Ectodermal cell (in vitro differentiated cells): ENCODE results near the gene POLE2.
"Not testable (repeated sequence)": the region's sequence is repeated elsewhere in the genome, so short reads cannot be mapped to it uniquely, and the experiment has no call there.

ENCODE experiments used
- H3K27ac ChIP-seq: 2 replicates; pipeline ENCODE4 v1.7.0; 2013; ENCODE audit warnings: mild to moderate bottlenecking, low read depth, low read length; ENCODE audit not compliant: insufficient read depth, poor library complexity, severe bottlenecking
- H3K27me3 ChIP-seq: 2 replicates; pipeline ENCODE4 v1.7.0; 2013; ENCODE audit warnings: mild to moderate bottlenecking, low read length; ENCODE audit not compliant: insufficient read depth, control insufficient read depth, poor library complexity, severe bottlenecking
- H3K36me3 ChIP-seq: one replicate; pipeline ENCODE4 v1.7.0; 2013; ENCODE audit warnings: low read length; ENCODE audit not compliant: control insufficient read depth, insufficient read depth
- H3K4me1 ChIP-seq: one replicate; pipeline ENCODE4 v1.7.0; 2013; ENCODE audit warnings: low read length; ENCODE audit not compliant: control insufficient read depth, insufficient read depth
- H3K4me3 ChIP-seq: 2 replicates; pipeline ENCODE4 v1.7.0; 2013; ENCODE audit warnings: low read depth, low read length, control low read depth; ENCODE audit not compliant: insufficient read depth
- H3K9me3 ChIP-seq: 2 replicates; pipeline ENCODE4 v1.7.0; 2013; ENCODE audit warnings: mild to moderate bottlenecking, low read length, moderate library complexity; ENCODE audit not compliant: control insufficient read depth
- WGBS, 2 experiments: methylation state at CpG; one replicate each; pipeline ENCODE4 v1.1.7; 2013; ENCODE audit warnings: missing lambda C conversion rate in 2 of 2; 5-methylcytosine and 5-hydroxymethylcytosine counted together

The POLE2 gene

DNA sequence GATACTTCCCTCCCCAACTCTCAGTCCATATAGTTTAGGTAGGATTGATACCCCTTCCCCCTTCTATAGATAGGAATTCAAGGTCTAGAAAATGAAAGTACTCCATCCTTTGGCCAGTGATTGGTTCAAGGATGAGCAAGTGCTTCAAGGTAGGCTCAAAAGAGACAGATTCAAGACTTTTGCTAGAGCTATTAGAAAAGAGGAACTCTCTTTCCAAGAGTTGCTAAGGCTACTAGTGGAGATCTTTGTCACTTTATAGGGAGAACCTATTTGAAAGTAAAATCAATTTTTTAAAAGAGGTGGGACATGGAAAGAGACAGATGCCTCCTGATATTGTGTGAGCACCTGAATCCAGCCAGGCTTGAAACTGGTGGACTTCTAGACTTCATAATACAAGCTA, 17.5 kb downstream of the POLE2 start:
- Histone ChIP-seq H3K4me1 (no peaks in the 10 kb centered on the region), H3K9me3 (no peaks in the 10 kb centered on the region), H3K4me3 (no peak overlapping the region), H3K27ac (no peak overlapping the region), H3K36me3 (peaks cover 12% of the 10 kb centered on the region), H3K27me3 (no peaks in the 10 kb centered on the region)

DNA sequence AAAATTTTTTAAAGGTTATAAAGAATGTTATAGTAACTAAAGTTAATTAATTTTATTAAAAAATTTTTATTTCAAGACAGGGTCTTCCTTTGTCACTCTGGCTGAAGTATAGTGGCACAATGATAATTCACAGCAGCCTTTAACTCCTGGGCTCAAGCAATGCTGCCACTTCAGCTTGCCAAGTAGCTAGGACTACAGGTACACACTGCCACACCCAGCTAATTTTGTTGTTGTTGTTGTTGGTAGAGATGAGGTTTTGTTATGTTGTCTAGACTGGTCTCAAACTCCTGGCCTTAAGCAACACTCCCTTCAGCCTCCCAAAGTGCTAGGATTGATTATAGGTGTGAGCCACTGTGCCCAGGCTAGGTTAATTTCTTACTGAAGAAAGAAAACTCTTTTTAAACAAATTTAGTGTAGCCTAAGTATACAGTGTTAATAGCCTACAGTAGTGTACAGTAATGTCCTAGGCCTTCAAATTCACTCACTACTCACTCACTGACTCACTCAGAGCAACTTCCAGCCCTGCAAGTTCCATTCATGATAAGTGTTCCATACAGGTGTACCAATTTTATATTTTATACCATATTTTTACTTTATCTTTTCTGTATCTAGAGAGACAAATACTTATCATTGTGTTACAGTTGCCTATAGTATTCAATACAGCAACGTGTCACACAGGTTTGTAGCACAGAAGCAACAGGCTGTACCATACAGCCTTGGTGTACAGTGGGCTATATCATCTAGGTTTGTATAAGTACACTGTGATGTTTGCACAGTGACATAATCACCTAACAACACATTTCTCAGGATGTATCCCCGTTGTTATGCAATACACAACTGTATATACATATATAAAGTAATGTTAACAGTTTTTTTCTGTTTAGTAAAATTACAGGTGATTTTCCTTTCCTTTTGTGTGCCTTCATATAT, 28.2 kb downstream of the POLE2 start:
- no peaks in the 10 kb centered on the region for H3K36me3 ChIP-seq

DNA sequence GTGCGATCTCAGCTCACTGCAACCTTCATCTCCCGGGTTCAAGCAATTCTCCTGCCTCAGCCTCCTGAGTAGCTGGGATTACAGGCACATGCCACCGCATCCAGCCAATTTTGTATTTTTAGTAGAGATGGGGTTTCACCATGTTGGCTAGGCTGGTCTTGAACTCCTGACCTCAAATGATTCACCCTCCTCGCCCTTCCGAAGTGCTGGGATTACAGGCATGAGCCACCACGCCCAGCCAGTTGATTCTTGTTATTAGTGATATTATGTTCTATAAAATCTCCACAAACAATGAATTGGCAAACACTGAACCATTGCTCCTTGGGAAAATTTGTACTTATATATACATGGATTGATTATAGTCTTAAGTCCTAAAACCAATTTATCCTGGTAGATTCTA, 30.5 kb downstream of the POLE2 start:
- not testable (repeated sequence) for H3K27ac ChIP-seq, H3K9me3 ChIP-seq, H3K36me3 ChIP-seq, H3K4me3 ChIP-seq, H3K4me1 ChIP-seq, H3K27me3 ChIP-seq
- 90 to 97% methylated on average over 5 to 6 of the region's 6 CpGs for WGBS, 2 experiments

More for the DNA sequence above, 28.2 kb downstream of the POLE2 start:
- Histone ChIP-seq H3K9me3 (no peaks in the 10 kb centered on the region), H3K27me3 (no peaks in the 10 kb centered on the region), H3K27ac (no peak overlapping the region), H3K4me1 (no peaks in the 10 kb centered on the region), H3K4me3 (no peak overlapping the region)
- 80 to 93% methylated on average over 1 of the region's 2 CpGs for WGBS, 2 experiments

DNA sequence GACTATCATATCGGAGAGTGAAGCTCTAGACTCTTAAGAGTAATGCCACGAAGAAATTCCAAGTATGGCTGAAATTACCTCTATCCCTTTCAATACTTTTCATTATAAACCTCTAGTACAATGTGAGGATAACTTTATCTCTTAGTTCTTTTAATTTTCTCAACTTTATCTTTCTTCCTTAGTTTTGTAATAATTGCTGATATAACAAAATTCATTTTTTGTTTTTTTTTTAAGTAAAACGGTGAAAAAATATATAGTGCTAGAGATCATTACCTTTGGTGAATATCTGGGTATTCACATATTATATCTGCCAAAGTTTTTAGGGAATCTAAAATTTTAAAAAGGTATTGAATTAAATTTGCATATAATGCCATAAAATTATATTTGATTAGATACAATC, 33.5 kb downstream of the POLE2 start:
- Histone ChIP-seq H3K36me3 (no peaks in the 10 kb centered on the region), H3K27ac (no peak overlapping the region), H3K4me3 (no peak overlapping the region), H3K9me3 (no peaks in the 10 kb centered on the region), H3K4me1 (no peaks in the 10 kb centered on the region), H3K27me3 (no peaks in the 10 kb centered on the region)
- WGBS, 2 experiments, result 91% methylated on average over 2 of the region's 3 CpGs; no CpG with 5 or more reads in 1 of the 2 experiments

DNA sequence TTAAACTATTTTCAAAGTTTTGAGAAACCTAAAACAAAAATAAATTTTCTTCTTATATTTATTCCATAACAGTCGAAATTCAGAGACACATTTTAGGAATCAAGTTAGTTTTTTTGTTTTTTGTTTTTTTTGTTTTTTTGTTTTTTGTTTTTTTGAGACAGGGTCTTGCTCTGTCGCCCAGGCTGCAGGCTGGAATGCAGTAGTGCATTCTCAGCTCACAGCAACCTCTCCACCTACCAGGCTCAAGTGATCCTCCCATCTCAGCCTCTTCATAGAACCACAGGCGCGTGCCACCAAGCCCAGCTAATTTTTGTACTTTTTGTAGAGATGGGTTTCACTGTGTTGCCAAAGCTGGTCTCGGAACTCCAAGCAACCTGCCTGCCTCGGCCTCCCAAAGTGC, 34.5 kb downstream of the POLE2 start:
- Histone ChIP-seq H3K36me3 (no peaks in the 10 kb centered on the region), H3K27ac (no peak overlapping the region), H3K27me3 (no peaks in the 10 kb centered on the region), H3K4me1 (no peaks in the 10 kb centered on the region), H3K9me3 (no peaks in the 10 kb centered on the region), H3K4me3 (no peak overlapping the region)
- WGBS, 2 experiments, result 94 to 98% methylated on average over 5 to 6 of the region's 6 CpGs

DNA sequence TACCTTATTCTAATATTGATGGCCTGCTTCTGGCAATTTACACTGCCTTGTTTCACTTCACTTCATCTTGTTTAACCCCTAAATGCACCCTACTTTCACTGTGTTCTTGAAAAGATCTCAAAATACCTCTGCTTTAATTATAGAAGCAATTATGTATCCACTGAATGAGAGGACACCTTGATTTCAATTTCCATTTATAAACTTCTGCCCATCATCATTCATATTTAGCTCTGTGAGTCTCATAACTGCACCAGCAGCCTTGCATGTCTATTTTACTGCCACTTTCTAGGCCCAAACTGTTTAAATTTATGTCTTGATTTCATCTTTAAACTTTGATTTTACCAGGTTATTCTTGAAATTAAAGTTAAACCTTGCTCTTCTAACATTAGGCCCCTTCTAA, 45.9 kb downstream of the POLE2 start:
- peaks cover 3% of the 10 kb centered on the region for H3K36me3 ChIP-seq
- H3K9me3 ChIP-seq, result no peaks in the 10 kb centered on the region
- H3K4me1 ChIP-seq, result no peaks in the 10 kb centered on the region
- H3K4me3 ChIP-seq, result no peak overlapping the region
- H3K27me3 ChIP-seq, result no peaks in the 10 kb centered on the region
- H3K27ac ChIP-seq, result no peak overlapping the region

DNA sequence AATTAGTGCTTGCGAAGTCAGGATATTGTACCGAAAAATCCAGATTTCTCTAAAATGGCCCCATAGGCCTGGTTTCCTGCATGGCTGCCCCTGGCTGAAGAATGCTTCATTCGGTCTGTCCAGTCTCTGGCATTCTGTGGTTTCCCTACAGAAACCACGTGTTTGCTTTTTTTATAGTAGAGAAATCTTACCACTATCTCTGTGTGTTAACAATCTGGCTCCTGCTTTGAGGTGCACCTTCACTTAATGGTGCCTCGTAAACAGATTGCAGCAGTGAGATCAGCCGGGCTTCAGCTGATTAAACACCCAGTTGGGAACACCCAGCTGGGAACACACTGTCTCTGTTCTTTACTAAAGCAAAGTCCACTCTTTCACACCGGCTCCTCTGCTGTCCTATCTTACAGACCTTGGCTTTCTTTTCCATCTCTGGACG, 46.3 kb downstream of the POLE2 start:
- H3K36me3 ChIP-seq, result peaks cover 3% of the 10 kb centered on the region
- 86 to 90% methylated on average over 8 of the region's 8 CpGs for WGBS, 2 experiments
- H3K9me3 ChIP-seq, result no peaks in the 10 kb centered on the region
- no peaks in the 10 kb centered on the region for H3K4me1 ChIP-seq
- no peak overlapping the region for H3K27ac ChIP-seq
- H3K4me3 ChIP-seq, result no peak overlapping the region
- H3K27me3 ChIP-seq, result no peaks in the 10 kb centered on the region

DNA sequence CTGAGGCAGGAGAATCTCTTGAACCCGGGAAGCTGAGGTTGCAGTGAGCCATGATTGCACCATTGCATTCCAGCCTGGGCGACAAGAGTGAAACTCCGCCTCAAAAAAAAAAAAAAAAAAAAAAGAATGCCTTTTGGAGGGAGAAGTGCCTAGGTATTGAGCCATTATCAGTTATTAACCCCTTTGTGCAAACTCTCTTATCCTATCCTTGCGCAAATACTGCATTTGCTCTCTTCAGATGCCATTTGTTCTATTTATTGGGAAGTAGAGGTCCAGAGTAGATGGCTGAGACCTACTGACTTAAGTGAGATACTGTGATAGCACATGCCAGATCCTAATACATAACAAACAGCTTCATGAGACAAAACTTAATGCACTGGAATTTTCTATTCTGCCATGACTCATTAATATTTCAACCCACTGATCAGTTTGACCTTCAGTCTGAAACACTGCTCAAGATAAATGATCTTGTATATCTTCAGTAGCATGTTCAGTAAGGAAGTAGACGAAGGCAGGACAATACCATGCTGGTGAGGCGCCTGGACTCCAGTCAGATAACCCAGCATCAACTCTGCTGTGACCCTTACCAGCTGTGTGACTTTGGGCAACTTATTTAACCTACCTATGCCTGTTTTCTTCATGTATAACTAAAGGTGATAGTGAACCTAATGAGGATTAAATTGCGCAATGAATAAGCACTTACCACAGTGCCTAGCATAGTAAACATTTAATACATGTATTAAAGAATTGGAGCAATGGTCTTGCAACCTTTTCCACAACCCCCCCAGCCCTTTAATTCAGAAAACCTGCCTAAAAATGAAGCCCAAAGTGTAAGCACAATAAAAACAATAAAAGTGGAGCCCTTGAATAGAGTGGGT, 47.2 kb downstream of the POLE2 start:
- H3K4me1 ChIP-seq, result peaks cover 3% of the 10 kb centered on the region
- H3K27me3 ChIP-seq, result no peaks in the 10 kb centered on the region
- H3K36me3 ChIP-seq, result peaks cover 3% of the 10 kb centered on the region
- H3K9me3 ChIP-seq, result no peaks in the 10 kb centered on the region
- H3K4me3 ChIP-seq, result no peak overlapping the region
- no peak overlapping the region for H3K27ac ChIP-seq
- 92 to 96% methylated on average over 5 to 7 of the region's 7 CpGs for WGBS, 2 experiments

DNA sequence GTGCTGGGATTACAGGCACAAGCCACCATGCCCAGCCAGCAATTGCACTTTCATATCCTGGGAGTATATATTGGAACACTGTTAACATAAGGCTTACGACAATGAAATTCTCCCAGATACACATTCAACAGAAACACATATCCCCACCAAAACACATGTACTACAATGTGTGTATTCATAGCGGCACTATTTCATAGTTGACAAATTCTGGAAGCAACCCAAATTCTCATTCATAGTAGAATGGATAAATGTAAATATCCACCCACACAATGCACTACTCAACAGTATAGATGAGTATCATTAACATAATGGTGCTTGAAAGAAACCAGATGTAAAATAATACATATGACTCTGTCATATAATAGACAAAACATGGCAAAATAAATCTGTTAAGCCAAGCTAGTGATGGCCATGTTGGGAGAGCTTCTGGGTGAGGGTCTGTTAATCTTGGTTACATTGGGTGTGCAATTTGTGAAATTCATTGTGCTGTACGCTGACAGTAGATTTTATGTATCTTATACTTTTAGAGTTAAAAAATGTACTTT, 50.4 kb downstream of the POLE2 start:
- Histone ChIP-seq H3K27ac (no peak overlapping the region), H3K4me1 (peaks cover 3% of the 10 kb centered on the region), H3K9me3 (no peaks in the 10 kb centered on the region), H3K36me3 (no peaks in the 10 kb centered on the region), H3K4me3 (no peak overlapping the region), H3K27me3 (no peaks in the 10 kb centered on the region)
- 91 to 100% methylated on average over 3 of the region's 3 CpGs for WGBS, 2 experiments

DNA sequence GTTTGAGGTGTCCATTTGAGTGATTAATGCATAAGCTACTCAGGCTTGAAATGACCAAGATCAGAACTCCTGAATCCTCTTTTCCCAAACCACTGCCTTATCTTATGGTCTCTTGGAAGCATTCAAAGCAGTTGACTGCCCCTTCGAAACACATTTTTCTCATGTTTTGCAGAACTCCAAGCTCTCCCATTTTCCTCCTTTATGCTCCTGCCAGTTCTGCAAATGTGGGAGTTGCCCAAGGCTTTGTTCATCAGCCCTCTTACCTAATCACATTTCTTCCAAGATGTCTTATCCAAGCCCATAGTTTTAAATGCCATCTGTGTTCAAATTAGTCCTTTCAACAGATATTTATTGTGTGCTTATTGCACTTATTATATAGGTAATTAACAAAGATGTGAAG, 51.1 kb downstream of the POLE2 start:
- Histone ChIP-seq H3K4me1 (peaks cover 3% of the 10 kb centered on the region), H3K4me3 (no peak overlapping the region), H3K9me3 (no peaks in the 10 kb centered on the region), H3K36me3 (no peaks in the 10 kb centered on the region), H3K27ac (no peak overlapping the region), H3K27me3 (no peaks in the 10 kb centered on the region)
- 94 to 95% methylated on average over 1 of the region's 1 CpG for WGBS, 2 experiments
